ENCODE measurements around the gene SREK1IP1. TPM values are rescaled to one million over a fixed set of nuclear protein-coding genes. Genes with fewer than 3 reads are reported as not detected.
"Not testable (repeated sequence)": the region's sequence is repeated elsewhere in the genome, so short reads cannot be mapped to it uniquely, and the experiment has no call there.

Gene SREK1IP1
- total RNA-seq, 1 experiment from 2014 or later, result 25.5 TPM

- ChIA-PET POLR2A (no interaction called here), RAD21 (ENCODE audit: low non-redundant PET in 1 of 2, low total read pairs in 2 of 2, uncharacterized antibody in 2 of 2, unreplicated experiment in 2 of 2) (no interaction called here), CTCF (no interaction called here)
- no peak overlapping the region for H3K27ac ChIP-seq (ENCODE audit: low read depth, low read length)
- H3K79me2 ChIP-seq (ENCODE audit: insufficient read depth, low read length), result no peaks in the 10 kb centered on the region
- H2AFZ ChIP-seq (ENCODE audit: low read depth, low read length, poor library complexity, severe bottlenecking), result no peak overlapping the region
- DNase-seq (ENCODE audit: low read depth, low spot score) (no peak), ATAC-seq (no peak)
- H3K4me2 ChIP-seq (ENCODE audit: low read length), result no peak overlapping the region
- H3K27me3 ChIP-seq (ENCODE audit: insufficient read depth, low read length), result no peaks in the 10 kb centered on the region
- no peak overlapping the region for H3K4me3 ChIP-seq (replicated peaks in 1 of 2; ENCODE audit: low read depth in 1 of 2, low read length in 2 of 2)
- H3K36me3 ChIP-seq (ENCODE audit: control insufficient read depth in 1 of 2, insufficient read depth in 2 of 2, low read length in 2 of 2), result peaks cover 3 to 5% of the 10 kb centered on the region in 2 experiments; a peak in 2 of 4 replicates
- TF ChIP-seq FOSL1 (IDR thresholded peaks at IDR 0.05; ENCODE audit: low read depth) (no peak), MAX (IDR thresholded peaks at IDR 0.05) (no peak), YY1 (IDR thresholded peaks at IDR 0.05; ENCODE audit: extremely low read depth, insufficient replicate concordance, low read depth, low read length) (no peak), REST (IDR thresholded peaks at IDR 0.05; ENCODE audit: low read depth) (no peak), SIN3A (IDR thresholded peaks at IDR 0.05; ENCODE audit: low read depth) (no peak), ATF3 (IDR thresholded peaks at IDR 0.05) (no peak), SRF (IDR thresholded peaks at IDR 0.05; ENCODE audit: low read depth) (no peak), POLR2A (IDR thresholded peaks at IDR 0.05; ENCODE audit: borderline replicate concordance, extremely low read depth, insufficient read depth, insufficient read length) (no peak), ELF1 (IDR thresholded peaks at IDR 0.05; ENCODE audit: borderline replicate concordance, low read depth) (no peak), CEBPB (IDR thresholded peaks at IDR 0.05; ENCODE audit: low read depth) (no peak), POLR2AphosphoS5 (IDR thresholded peaks at IDR 0.05; ENCODE audit: low read depth, low read length) (no peak), CTCF (IDR thresholded peaks at IDR 0.05 in 2 of 3, conservative IDR thresholded peaks at IDR 0.05 in 1 of 3; ENCODE audit: borderline replicate concordance in 1 of 3, insufficient read depth in 1 of 3, low read depth in 2 of 3, low read length in 2 of 3) (no peak), EZH2 (IDR thresholded peaks at IDR 0.05) (no peak), RAD21 (IDR thresholded peaks at IDR 0.05; ENCODE audit: low read depth) (no peak), ZFX (IDR thresholded peaks at IDR 0.05) (no peak), EGR1 (IDR thresholded peaks at IDR 0.05; ENCODE audit: low read depth) (no peak), CBX3 (IDR thresholded peaks at IDR 0.05; ENCODE audit: low read depth) (no peak), JUND (IDR thresholded peaks at IDR 0.05) (no peak), EZH2phosphoT487 (IDR thresholded peaks at IDR 0.05; ENCODE audit: borderline replicate concordance) (no peak)
- no TSS peak for BruUV-seq (replicated peaks)
- H3K9me2 ChIP-seq (ENCODE audit: insufficient read depth), result no peaks in the 10 kb centered on the region
- H3K9ac ChIP-seq (ENCODE audit: low read length), result no peak overlapping the region
- no peaks in the 10 kb centered on the region for H3K9me3 ChIP-seq (ENCODE audit: control insufficient read depth in 1 of 2, insufficient read depth in 1 of 2, low read depth in 1 of 2, low read length in 2 of 2)
- no peaks in the 10 kb centered on the region for H4K20me1 ChIP-seq (ENCODE audit: insufficient read depth)
- intact Hi-C loops (cut with micrococcal nuclease), result no loop called here
- H3K4me1 ChIP-seq (ENCODE audit: control insufficient read depth in 1 of 2, insufficient read depth in 2 of 2, low read length in 2 of 2), result no peaks in the 10 kb centered on the region
Observed at GRCh38 chr5:64722588-64722987, 45.9 kb downstream of the SREK1IP1 start.

- H3K27ac ChIP-seq (ENCODE audit: low read depth, low read length); RAD21 ChIA-PET (ENCODE audit: low non-redundant PET in 1 of 2, low total read pairs in 2 of 2, uncharacterized antibody in 2 of 2, unreplicated experiment in 2 of 2); BruUV-seq (replicated peaks); intact Hi-C loops (cut with micrococcal nuclease); H3K9me3 ChIP-seq (ENCODE audit: control insufficient read depth in 1 of 2, insufficient read depth in 1 of 2, low read depth in 1 of 2, low read length in 2 of 2); H3K79me2 ChIP-seq (ENCODE audit: insufficient read depth, low read length); DNase-seq (ENCODE audit: low read depth, low spot score); H3K9ac ChIP-seq (ENCODE audit: low read length); POLR2A ChIA-PET; H3K36me3 ChIP-seq (ENCODE audit: control insufficient read depth in 1 of 2, insufficient read depth in 2 of 2, low read length in 2 of 2); H3K4me1 ChIP-seq (ENCODE audit: control insufficient read depth in 1 of 2, insufficient read depth in 2 of 2, low read length in 2 of 2); H3K27me3 ChIP-seq (ENCODE audit: insufficient read depth, low read length); H3K4me2 ChIP-seq (ENCODE audit: low read length); CTCF ChIA-PET; ATAC-seq; H3K9me2 ChIP-seq (ENCODE audit: insufficient read depth); H4K20me1 ChIP-seq (ENCODE audit: insufficient read depth); H3K4me3 ChIP-seq (replicated peaks in 1 of 2; ENCODE audit: low read depth in 1 of 2, low read length in 2 of 2); H2AFZ ChIP-seq (ENCODE audit: low read depth, low read length, poor library complexity, severe bottlenecking): not testable (repeated sequence)
Observed at GRCh38 chr5:64714495-64714894, 54.0 kb downstream of the SREK1IP1 start.
